ENCODE results near the gene DOK3. TPM values are rescaled to one million over a fixed set of nuclear protein-coding genes. Genes with fewer than 3 reads are reported as not detected.

The DOK3 gene
- polyA plus RNA-seq, 1 experiment: 0.50 TPM

GRCh38 chr5:177456976-177457851 is 52.4 kb downstream of the DOK3 start:
- CTCF ChIA-PET: interaction anchor here (0.6 to 15.6 kb wide), 22 partner anchors 9 to 147 kb away, joined by 3 to 205 read pairs (median 6); partner anchors contain the start of genes DBN1 and PDLIM7
- no peaks in the 10 kb centered on the region for H3K27me3 ChIP-seq (ENCODE audit: control insufficient read depth, insufficient read depth, low read length)
- DNase-seq (ENCODE audit: low read depth, low spot score): peak; percentile 93
- POLR2A ChIA-PET: interaction anchor here (0.5 to 3.3 kb wide), 11 partner anchors 9 to 140 kb away, joined by 3 to 20 read pairs (median 6); partner anchors contain the start of genes GRK6 and PDLIM7
- peak overlapping the region; percentile 65 for H3K27ac ChIP-seq (ENCODE audit: low read depth, low read length)
- H3K4me3 ChIP-seq (ENCODE audit: low read depth, low read length): no peak overlapping the region
- H3K9me3 ChIP-seq (ENCODE audit: control insufficient read depth, insufficient read depth, low read length): no peaks in the 10 kb centered on the region; the same call in 1 of the 2 replicates
- peak; percentile 71 for TF ChIP-seq CTCF (IDR thresholded peaks at IDR 0.05; ENCODE audit: low read depth, low read length)

DNA sequence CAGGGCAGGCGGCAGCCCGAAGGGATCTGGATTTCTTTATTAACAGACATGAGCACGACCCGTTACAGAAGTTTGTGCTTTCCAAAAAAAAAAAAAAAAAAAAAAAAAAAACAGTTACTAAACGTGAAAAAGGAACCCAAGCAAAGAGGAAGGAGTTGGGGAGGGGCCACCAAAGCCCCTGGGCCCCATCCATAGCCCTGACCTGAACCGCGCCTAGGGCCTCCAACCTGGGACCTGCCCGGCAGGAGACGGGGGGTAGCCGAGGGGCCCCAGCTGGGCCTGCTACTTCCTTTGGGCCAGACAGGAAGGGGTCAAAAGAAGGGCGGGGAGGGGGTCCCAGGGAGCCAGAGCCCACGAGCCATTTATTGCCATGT is 53.0 kb downstream of the DOK3 start:
- no peak for TF ChIP-seq CTCF (IDR thresholded peaks at IDR 0.05; ENCODE audit: low read depth, low read length)
- no peak overlapping the region for H3K4me3 ChIP-seq (ENCODE audit: low read depth, low read length)
- no peaks in the 10 kb centered on the region for H3K9me3 ChIP-seq (ENCODE audit: control insufficient read depth, insufficient read depth, low read length)
- H3K27ac ChIP-seq (ENCODE audit: low read depth, low read length): peak overlapping the region; percentile 65
- DNase-seq (ENCODE audit: low read depth, low spot score): no peak
- CTCF ChIA-PET: interaction anchor here (1.1 to 15.6 kb wide), 16 partner anchors 8 to 137 kb away, joined by 3 to 205 read pairs (median 8); partner anchors contain the start of gene PDLIM7
- POLR2A ChIA-PET: interaction anchor here (0.5 to 3.3 kb wide), 6 partner anchors 9 to 141 kb away, joined by 3 to 20 read pairs (median 7); partner anchors contain the start of gene PDLIM7
- no peaks in the 10 kb centered on the region for H3K27me3 ChIP-seq (ENCODE audit: control insufficient read depth, insufficient read depth, low read length)

DNA sequence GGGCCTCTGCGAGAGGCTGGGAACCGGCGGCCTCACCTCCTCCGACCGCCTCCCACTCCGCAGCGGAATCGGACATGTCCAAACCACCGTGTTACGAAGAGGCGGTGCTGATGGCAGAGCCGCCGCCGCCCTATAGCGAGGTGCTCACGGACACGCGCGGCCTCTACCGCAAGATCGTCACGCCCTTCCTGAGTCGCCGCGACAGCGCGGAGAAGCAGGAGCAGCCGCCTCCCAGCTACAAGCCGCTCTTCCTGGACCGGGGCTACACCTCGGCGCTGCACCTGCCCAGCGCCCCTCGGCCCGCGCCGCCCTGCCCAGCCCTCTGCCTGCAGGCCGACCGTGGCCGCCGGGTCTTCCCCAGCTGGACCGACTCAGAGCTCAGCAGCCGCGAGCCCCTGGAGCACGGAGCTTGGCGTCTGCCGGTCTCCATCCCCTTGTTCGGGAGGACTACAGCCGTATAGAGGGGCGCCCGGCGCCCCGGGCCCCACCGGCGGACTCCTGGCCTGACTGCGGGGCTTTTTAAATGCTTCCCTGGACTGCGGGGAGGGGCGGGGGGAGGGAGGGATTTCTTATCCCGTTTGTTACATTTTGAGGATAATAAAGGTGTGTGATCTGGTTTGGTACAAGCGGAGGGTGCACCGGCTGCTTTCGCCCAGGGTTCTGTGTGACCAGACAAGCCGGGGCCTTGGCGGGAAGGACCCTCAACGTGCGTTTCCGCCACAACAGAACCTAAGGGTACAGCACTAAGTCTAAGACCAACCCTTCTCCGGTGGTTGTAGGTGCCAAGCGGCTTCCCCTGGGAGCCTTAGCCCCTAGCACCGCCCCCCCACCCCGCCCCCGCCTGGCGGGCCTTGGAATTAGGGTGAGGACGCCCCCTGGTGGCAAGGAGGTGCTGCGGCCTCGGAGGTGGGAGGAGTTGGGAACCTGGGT is 53.7 kb downstream of the DOK3 start:
- TF ChIP-seq CTCF (IDR thresholded peaks at IDR 0.05; ENCODE audit: low read depth, low read length): peak; percentile 91
- Histone ChIP-seq H3K9me3 (ENCODE audit: control insufficient read depth, insufficient read depth, low read length) (no peaks in the 10 kb centered on the region), H3K27me3 (ENCODE audit: control insufficient read depth, insufficient read depth, low read length) (no peaks in the 10 kb centered on the region), H3K27ac (ENCODE audit: low read depth, low read length) (peak overlapping the region; percentile 11), H3K4me3 (ENCODE audit: low read depth, low read length) (peak overlapping the region; percentile 51)
- DNase-seq (ENCODE audit: low read depth, low spot score): peak; percentile 70
- POLR2A ChIA-PET: interaction anchor here (0.5 to 3.0 kb wide), 17 partner anchors 8 to 142 kb away, joined by 3 to 26 read pairs (median 6); partner anchors contain the start of genes GRK6 and PDLIM7
- CTCF ChIA-PET: interaction anchor here (0.6 to 15.6 kb wide), 17 partner anchors 7 to 343 kb away, joined by 3 to 205 read pairs (median 7); partner anchors contain the start of genes DBN1, PDLIM7 and PFN3

DNA sequence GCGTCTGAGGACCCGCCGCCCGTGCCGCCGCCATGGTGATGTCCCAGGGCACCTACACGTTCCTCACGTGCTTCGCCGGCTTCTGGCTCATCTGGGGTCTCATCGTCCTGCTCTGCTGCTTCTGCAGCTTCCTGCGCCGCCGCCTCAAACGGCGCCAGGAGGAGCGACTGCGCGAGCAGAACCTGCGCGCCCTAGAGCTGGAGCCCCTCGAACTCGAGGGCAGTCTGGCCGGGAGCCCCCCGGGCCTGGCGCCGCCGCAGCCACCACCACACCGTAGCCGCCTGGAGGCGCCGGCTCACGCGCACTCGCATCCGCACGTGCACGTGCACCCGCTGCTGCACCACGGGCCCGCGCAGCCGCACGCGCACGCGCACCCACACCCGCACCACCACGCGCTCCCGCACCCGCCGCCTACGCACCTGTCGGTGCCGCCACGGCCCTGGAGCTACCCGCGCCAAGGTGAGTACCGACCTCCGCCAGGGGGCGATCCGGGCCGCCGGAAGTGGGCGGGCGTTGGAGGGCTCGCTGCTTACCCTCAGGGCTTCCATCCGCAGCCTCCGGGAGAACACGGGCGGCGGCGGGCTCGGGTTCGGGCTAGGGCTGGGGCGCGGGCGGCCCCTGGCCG is 54.5 kb downstream of the DOK3 start:
- ChIA-PET POLR2A (interaction anchor here (0.6 to 3.0 kb wide), 13 partner anchors 11 to 106 kb away, joined by 3 to 26 read pairs (median 6); partner anchors contain the start of genes GRK6 and PDLIM7), CTCF (interaction anchor here (0.5 to 15.6 kb wide), 15 partner anchors 8 to 342 kb away, joined by 3 to 205 read pairs (median 6); partner anchors contain the start of genes DBN1 and PFN3)
- Histone ChIP-seq H3K27ac (ENCODE audit: low read depth, low read length) (peak overlapping the region; percentile 31), H3K27me3 (ENCODE audit: control insufficient read depth, insufficient read depth, low read length) (no peaks in the 10 kb centered on the region), H3K9me3 (ENCODE audit: control insufficient read depth, insufficient read depth, low read length) (no peaks in the 10 kb centered on the region), H3K4me3 (ENCODE audit: low read depth, low read length) (peak overlapping the region; percentile 51)
- no peak for DNase-seq (ENCODE audit: low read depth, low spot score)
- TF ChIP-seq CTCF (IDR thresholded peaks at IDR 0.05; ENCODE audit: low read depth, low read length): peak; percentile 61

Measured in AG04450 (cell line).